ENCODE data around the gene BRAP. TPM values are rescaled to one million over a fixed set of nuclear protein-coding genes. Genes with fewer than 3 reads are reported as not detected.

Gene BRAP
- polyA plus RNA-seq, 3 donors, result 7.0 to 14.5 (median 10.2) TPM

DNA sequence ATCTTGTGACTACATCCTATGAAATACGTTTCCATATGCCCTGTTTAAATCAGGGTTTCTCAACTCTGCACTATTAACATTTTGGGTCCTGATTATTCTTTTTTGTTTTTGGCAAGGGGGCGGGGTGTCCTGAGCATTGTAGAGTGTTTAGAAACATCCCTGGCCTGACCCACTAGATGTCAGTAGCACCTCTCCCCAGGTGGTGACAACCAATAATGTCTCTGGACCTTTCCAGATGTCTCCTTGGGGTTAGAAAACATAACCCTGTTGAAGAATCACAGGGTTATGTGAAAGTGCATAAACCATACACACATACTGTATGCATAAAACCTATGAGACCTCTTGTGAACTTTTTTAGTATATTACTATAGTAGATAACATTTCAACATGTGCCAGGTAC, 1.5 kb upstream of the BRAP start:
- no peak overlapping the region for H2AFZ ChIP-seq (ENCODE audit: insufficient read depth, low read depth, low read length, poor library complexity, severe bottlenecking)
- no peaks in the 10 kb centered on the region for H3K27me3 ChIP-seq (ENCODE audit: control insufficient read depth in 2 of 2, insufficient read depth in 2 of 2, low read length in 2 of 2)
- no peak for DNase-seq
- no peak overlapping the region for H3K9ac ChIP-seq (ENCODE audit: insufficient read depth, low read length, poor library complexity, severe bottlenecking)
- H3K4me1 ChIP-seq (ENCODE audit: control insufficient read depth in 1 of 2, insufficient read depth in 2 of 2, low read length in 2 of 2), result peaks cover 18 to 31% of the 10 kb centered on the region in 2 donors
- Mint-ChIP-seq H3K4me3 (no peak overlapping the region), H3K27ac (no peak overlapping the region), H3K36me3 (peaks cover 21 to 37% of the 10 kb centered on the region in 2 donors), H3K9me3 (no peaks in the 10 kb centered on the region), H3K27me3 (ENCODE audit: low read depth in 3 of 3) (peaks cover 0 to 2% (median 0%) of the 10 kb centered on the region in 3 donors), H3K4me1 (peaks cover 29% of the 10 kb centered on the region)
- no CpG with 5 or more reads among the region's 2 CpGs for WGBS (ENCODE audit: insufficient coverage)
- H4K20me1 ChIP-seq (ENCODE audit: insufficient read depth, low read length), result peaks cover 32% of the 10 kb centered on the region
- H3K4me2 ChIP-seq (replicated peaks; ENCODE audit: extremely low read depth, low read length, poor library complexity, severe bottlenecking), result no peak overlapping the region
- no peak for TF ChIP-seq CTCF (IDR thresholded peaks at IDR 0.05)
- H3K4me3 ChIP-seq (replicated peaks in 1 of 3; ENCODE audit: low read depth in 2 of 3, low read length in 3 of 3), result no peak overlapping the region
- H3K27ac ChIP-seq (ENCODE audit: low read depth in 1 of 2, low read length in 2 of 2), result peak overlapping the region in 1 of 2 donors; percentile 4
- H3K36me3 ChIP-seq (replicated peaks in 1 of 2; ENCODE audit: control insufficient read depth in 1 of 2, insufficient read depth in 2 of 2, low read length in 2 of 2), result peaks cover 12 to 25% of the 10 kb centered on the region in 2 donors
- H3K79me2 ChIP-seq (ENCODE audit: insufficient read depth, low read length), result peaks cover 61% of the 10 kb centered on the region
- no peaks in the 10 kb centered on the region for H3K9me3 ChIP-seq (replicated peaks in 1 of 2; ENCODE audit: control insufficient read depth in 1 of 2, insufficient read depth in 1 of 2, low read length in 2 of 2)
- intact Hi-C loops (cut with micrococcal nuclease), result loop anchor here in 1 of 2 donors (5.0 kb wide), 1 partner anchor 90 kb away; the partner anchor contains the start of gene ATXN2

DNA sequence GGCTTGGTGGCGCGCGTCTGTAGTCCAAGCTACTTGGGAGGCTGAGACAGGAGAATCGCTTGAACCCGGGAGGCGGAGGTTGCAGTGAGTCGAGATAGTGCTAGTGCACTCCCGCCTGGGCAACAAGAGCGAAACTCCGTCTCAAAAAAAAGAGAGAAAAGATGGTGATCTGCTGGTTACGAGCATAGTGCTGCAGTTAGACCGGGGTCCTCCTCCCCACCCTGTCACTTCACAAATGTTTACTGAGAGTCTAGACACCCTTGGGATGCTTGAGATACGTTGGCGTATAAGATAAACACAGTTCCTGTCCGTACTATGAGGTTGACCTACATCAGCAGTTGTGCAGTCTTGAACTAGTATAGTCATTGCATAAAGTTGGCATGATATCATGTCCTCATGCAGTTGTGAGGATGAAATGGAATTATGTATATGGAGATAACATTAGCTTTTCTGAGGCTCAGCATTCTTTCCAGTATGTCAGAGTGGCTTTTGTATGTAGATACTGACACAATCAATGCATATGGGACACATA, 884 bp upstream of the BRAP start:
- peak overlapping the region; percentile 84 for H3K4me2 ChIP-seq (replicated peaks; ENCODE audit: extremely low read depth, low read length, poor library complexity, severe bottlenecking)
- WGBS (ENCODE audit: insufficient coverage), result 11% methylated on average over 8 of the region's 15 CpGs
- Mint-ChIP-seq H3K4me3 (peak overlapping the region; percentile 97 to 99), H3K9me3 (no peaks in the 10 kb centered on the region), H3K27ac (peak overlapping the region; percentile 90 to 97 (median 95)), H3K27me3 (ENCODE audit: low read depth in 3 of 3) (peaks cover 0 to 2% (median 0%) of the 10 kb centered on the region in 3 donors), H3K4me1 (peaks cover 29% of the 10 kb centered on the region), H3K36me3 (peaks cover 24 to 38% of the 10 kb centered on the region in 2 donors)
- peak overlapping the region; percentile 96 for H3K9ac ChIP-seq (ENCODE audit: insufficient read depth, low read length, poor library complexity, severe bottlenecking)
- H3K4me1 ChIP-seq (ENCODE audit: control insufficient read depth in 1 of 2, insufficient read depth in 2 of 2, low read length in 2 of 2), result peaks cover 18 to 31% of the 10 kb centered on the region in 2 donors
- H3K27ac ChIP-seq (ENCODE audit: low read depth in 1 of 2, low read length in 2 of 2), result peak overlapping the region; percentile 76 to 97
- no peak for DNase-seq
- H3K36me3 ChIP-seq (replicated peaks in 1 of 2; ENCODE audit: control insufficient read depth in 1 of 2, insufficient read depth in 2 of 2, low read length in 2 of 2), result peaks cover 18 to 27% of the 10 kb centered on the region in 2 donors
- peak overlapping the region; percentile 80 to 95 (median 87) for H3K4me3 ChIP-seq (replicated peaks in 1 of 3; ENCODE audit: low read depth in 2 of 3, low read length in 3 of 3)
- no peak for TF ChIP-seq CTCF (IDR thresholded peaks at IDR 0.05)
- no peaks in the 10 kb centered on the region for H3K27me3 ChIP-seq (ENCODE audit: control insufficient read depth in 2 of 2, insufficient read depth in 2 of 2, low read length in 2 of 2)
- no peaks in the 10 kb centered on the region for H3K9me3 ChIP-seq (replicated peaks in 1 of 2; ENCODE audit: control insufficient read depth in 1 of 2, insufficient read depth in 1 of 2, low read length in 2 of 2)
- H3K79me2 ChIP-seq (ENCODE audit: insufficient read depth, low read length), result peaks cover 61% of the 10 kb centered on the region
- intact Hi-C loops (cut with micrococcal nuclease), result loop anchor here in 1 of 2 donors (5.0 kb wide), 1 partner anchor 89 kb away; the partner anchor contains the start of gene ATXN2
- H4K20me1 ChIP-seq (ENCODE audit: insufficient read depth, low read length), result peaks cover 36% of the 10 kb centered on the region
- H2AFZ ChIP-seq (ENCODE audit: insufficient read depth, low read depth, low read length, poor library complexity, severe bottlenecking), result peak overlapping the region; percentile 91

Data from CD14-positive monocyte (primary cell).